Measurements from ENCODE around the gene PDE9A.

The PDE9A gene

GRCh38 chr21:42785666-42786427, 132.4 kb downstream of the PDE9A start:
- Mint-ChIP-seq H3K27ac (no peak overlapping the region), H3K36me3 (ENCODE audit: low read depth) (no peaks in the 10 kb centered on the region), H3K4me3 (no peak overlapping the region), H3K27me3 (ENCODE audit: low read depth) (peaks cover 32% of the 10 kb centered on the region), H3K4me1 (peaks cover 8% of the 10 kb centered on the region), H3K9me3 (peaks cover 4% of the 10 kb centered on the region)
- no peak for TF ChIP-seq CTCF (IDR thresholded peaks at IDR 0.05; ENCODE audit: unreplicated experiment in 3 of 3)

GRCh38 chr21:42786884-42787283, 133.5 kb downstream of the PDE9A start:
- H3K27ac Mint-ChIP-seq: no peak overlapping the region
- no peaks in the 10 kb centered on the region for H3K4me1 Mint-ChIP-seq
- TF ChIP-seq CTCF (IDR thresholded peaks at IDR 0.05; ENCODE audit: unreplicated experiment in 3 of 3): no peak
- peaks cover 28% of the 10 kb centered on the region for H3K27me3 Mint-ChIP-seq (ENCODE audit: low read depth)
- no peak overlapping the region for H3K4me3 Mint-ChIP-seq
- H3K9me3 Mint-ChIP-seq: peaks cover 4% of the 10 kb centered on the region
- H3K36me3 Mint-ChIP-seq (ENCODE audit: low read depth): no peaks in the 10 kb centered on the region

- Mint-ChIP-seq H3K27ac (no peak overlapping the region), H3K9me3 (peaks cover 4% of the 10 kb centered on the region), H3K4me3 (no peak overlapping the region), H3K4me1 (no peaks in the 10 kb centered on the region), H3K27me3 (ENCODE audit: low read depth) (peaks cover 28% of the 10 kb centered on the region), H3K36me3 (ENCODE audit: low read depth) (no peaks in the 10 kb centered on the region)
- TF ChIP-seq CTCF (IDR thresholded peaks at IDR 0.05; ENCODE audit: unreplicated experiment in 3 of 3): no peak
These were observed 134.2 kb downstream of the PDE9A start for GRCh38 chr21:42787613-42788012.

GRCh38 chr21:42790520-42791065, 137.2 kb downstream of the PDE9A start:
- H3K9me3 Mint-ChIP-seq: peaks cover 4% of the 10 kb centered on the region
- no peak for TF ChIP-seq CTCF (IDR thresholded peaks at IDR 0.05; ENCODE audit: unreplicated experiment in 3 of 3)
- no peaks in the 10 kb centered on the region for H3K36me3 Mint-ChIP-seq (ENCODE audit: low read depth)
- H3K4me1 Mint-ChIP-seq: no peaks in the 10 kb centered on the region
- peaks cover 30% of the 10 kb centered on the region for H3K27me3 Mint-ChIP-seq (ENCODE audit: low read depth)
- H3K27ac Mint-ChIP-seq: no peak overlapping the region
- no peak overlapping the region for H3K4me3 Mint-ChIP-seq

- peaks cover 20% of the 10 kb centered on the region for H3K27me3 Mint-ChIP-seq (ENCODE audit: low read depth)
- H3K36me3 Mint-ChIP-seq (ENCODE audit: low read depth): no peaks in the 10 kb centered on the region
- H3K9me3 Mint-ChIP-seq: no peaks in the 10 kb centered on the region
- no peak for TF ChIP-seq CTCF (IDR thresholded peaks at IDR 0.05; ENCODE audit: unreplicated experiment in 3 of 3)
- no peak overlapping the region for H3K4me3 Mint-ChIP-seq
- H3K27ac Mint-ChIP-seq: no peak overlapping the region
- H3K4me1 Mint-ChIP-seq: no peaks in the 10 kb centered on the region
These were observed 140.4 kb downstream of the PDE9A start for GRCh38 chr21:42793774-42794173.

- TF ChIP-seq CTCF (IDR thresholded peaks at IDR 0.05; ENCODE audit: unreplicated experiment in 3 of 3): no peak
- H3K27ac Mint-ChIP-seq: no peak overlapping the region
- no peaks in the 10 kb centered on the region for H3K9me3 Mint-ChIP-seq
- no peaks in the 10 kb centered on the region for H3K36me3 Mint-ChIP-seq (ENCODE audit: low read depth)
- H3K4me3 Mint-ChIP-seq: no peak overlapping the region
- H3K27me3 Mint-ChIP-seq (ENCODE audit: low read depth): peaks cover 19% of the 10 kb centered on the region
- H3K4me1 Mint-ChIP-seq: no peaks in the 10 kb centered on the region
These were observed 141.1 kb downstream of the PDE9A start for GRCh38 chr21:42794551-42794950.

Measured in nephron (organoid).